Astrocyte (in vitro differentiated cells and primary cell): Measurements from ENCODE around the gene LOXL4. TPM values are rescaled to one million over a fixed set of nuclear protein-coding genes. Genes with fewer than 3 reads are reported as not detected.

Source experiments
- DNase-seq: peaks from one replicate; pipeline ENCODE4 v3.0.0-alpha.2; 2010; ENCODE audit warnings: low read depth
- FAIRE-seq: peaks from 2 replicates; lab custom pipeline; 2011; peaks lifted over from hg19 to GRCh38; lab: Jason Lieb, UNC
- H2AFZ ChIP-seq: 2 replicates; pipeline ENCODE4 v1.6.0; 2012; ENCODE audit warnings: low read depth, low read length, inconsistent platforms
- H3K27ac ChIP-seq: 2 replicates; pipeline ENCODE4 v1.5.1; 2011; ENCODE audit warnings: low read depth, low read length, inconsistent platforms
- H3K27me3 ChIP-seq: 2 replicates; pipeline ENCODE4 v1.6.0; 2011; ENCODE audit warnings: low read length, inconsistent platforms; ENCODE audit not compliant: insufficient read depth
- H3K36me3 ChIP-seq: 2 replicates; pipeline ENCODE4 v1.5.1; 2011; ENCODE audit warnings: low read length, inconsistent platforms; ENCODE audit not compliant: insufficient read depth
- H3K4me1 ChIP-seq: 2 replicates; pipeline ENCODE4 v1.5.1; 2011; ENCODE audit warnings: low read length, inconsistent platforms; ENCODE audit not compliant: insufficient read depth
- H3K4me2 ChIP-seq: 2 replicates; pipeline ENCODE4 v1.6.0; 2012; ENCODE audit warnings: low read length, inconsistent platforms
- H3K4me3 ChIP-seq: 2 replicates; pipeline ENCODE4 v1.5.1; 2011; ENCODE audit warnings: low read depth, mild to moderate bottlenecking, low read length, inconsistent platforms; ENCODE audit not compliant: insufficient read depth
- H3K79me2 ChIP-seq: 2 replicates; pipeline ENCODE4 v1.6.0; 2012; ENCODE audit warnings: mild to moderate bottlenecking, low read length, inconsistent platforms; ENCODE audit not compliant: insufficient read depth
- H3K9ac ChIP-seq: 2 replicates; pipeline ENCODE4 v1.6.0; 2012; ENCODE audit warnings: mild to moderate bottlenecking, low read length, inconsistent platforms
- H3K9me3 ChIP-seq: 2 replicates; pipeline ENCODE4 v1.5.1; 2012; ENCODE audit warnings: low read depth, mild to moderate bottlenecking, low read length, inconsistent platforms; ENCODE audit not compliant: insufficient read depth
- H4K20me1 ChIP-seq: 2 replicates; pipeline ENCODE4 v1.6.0; 2012; ENCODE audit warnings: low read length, inconsistent platforms; ENCODE audit not compliant: insufficient read depth
- H3K27ac Mint-ChIP-seq: one replicate; pipeline ENCODE4 v1.8.0; 2021; ENCODE audit warnings: mild to moderate bottlenecking, mixed read lengths; ENCODE audit not compliant: unreplicated experiment
- H3K27me3 Mint-ChIP-seq: one replicate; pipeline ENCODE4 v1.8.0; 2021; ENCODE audit warnings: low read depth, mixed read lengths; ENCODE audit not compliant: unreplicated experiment
- H3K36me3 Mint-ChIP-seq: one replicate; pipeline ENCODE4 v1.8.0; 2021; ENCODE audit warnings: low read depth, mixed read lengths; ENCODE audit not compliant: unreplicated experiment
- H3K4me1 Mint-ChIP-seq: one replicate; pipeline ENCODE4 v1.8.0; 2021; ENCODE audit warnings: low read depth, mixed read lengths; ENCODE audit not compliant: unreplicated experiment
- H3K4me3 Mint-ChIP-seq: one replicate; pipeline ENCODE4 v1.8.0; 2021; ENCODE audit warnings: mild to moderate bottlenecking, moderate library complexity, mixed read lengths; ENCODE audit not compliant: unreplicated experiment
- H3K9me3 Mint-ChIP-seq: one replicate; pipeline ENCODE4 v1.8.0; 2021; ENCODE audit warnings: mild to moderate bottlenecking, mixed read lengths; ENCODE audit not compliant: unreplicated experiment
- CTCF ChIP-seq: IDR thresholded peaks from 2 replicates; pipeline ENCODE4 v1.5.1; 2011; ENCODE audit warnings: low read depth, mild to moderate bottlenecking, inconsistent platforms, low read length, moderate library complexity; ENCODE audit not compliant: insufficient read depth
- EZH2 ChIP-seq: IDR thresholded peaks from 2 replicates; pipeline ENCODE4 v1.6.1; 2012; ENCODE audit warnings: mild to moderate bottlenecking, low read length, inconsistent platforms; ENCODE audit not compliant: insufficient read depth
- total RNA-seq: library from RNA; stranded (reverse); gene quantifications from 2 replicates; pipeline ENCODE4 v1.2.1, GENCODE V29; 2021

Gene LOXL4
- total RNA-seq, 1 donor from 2014 or later: 26.6 TPM

DNA sequence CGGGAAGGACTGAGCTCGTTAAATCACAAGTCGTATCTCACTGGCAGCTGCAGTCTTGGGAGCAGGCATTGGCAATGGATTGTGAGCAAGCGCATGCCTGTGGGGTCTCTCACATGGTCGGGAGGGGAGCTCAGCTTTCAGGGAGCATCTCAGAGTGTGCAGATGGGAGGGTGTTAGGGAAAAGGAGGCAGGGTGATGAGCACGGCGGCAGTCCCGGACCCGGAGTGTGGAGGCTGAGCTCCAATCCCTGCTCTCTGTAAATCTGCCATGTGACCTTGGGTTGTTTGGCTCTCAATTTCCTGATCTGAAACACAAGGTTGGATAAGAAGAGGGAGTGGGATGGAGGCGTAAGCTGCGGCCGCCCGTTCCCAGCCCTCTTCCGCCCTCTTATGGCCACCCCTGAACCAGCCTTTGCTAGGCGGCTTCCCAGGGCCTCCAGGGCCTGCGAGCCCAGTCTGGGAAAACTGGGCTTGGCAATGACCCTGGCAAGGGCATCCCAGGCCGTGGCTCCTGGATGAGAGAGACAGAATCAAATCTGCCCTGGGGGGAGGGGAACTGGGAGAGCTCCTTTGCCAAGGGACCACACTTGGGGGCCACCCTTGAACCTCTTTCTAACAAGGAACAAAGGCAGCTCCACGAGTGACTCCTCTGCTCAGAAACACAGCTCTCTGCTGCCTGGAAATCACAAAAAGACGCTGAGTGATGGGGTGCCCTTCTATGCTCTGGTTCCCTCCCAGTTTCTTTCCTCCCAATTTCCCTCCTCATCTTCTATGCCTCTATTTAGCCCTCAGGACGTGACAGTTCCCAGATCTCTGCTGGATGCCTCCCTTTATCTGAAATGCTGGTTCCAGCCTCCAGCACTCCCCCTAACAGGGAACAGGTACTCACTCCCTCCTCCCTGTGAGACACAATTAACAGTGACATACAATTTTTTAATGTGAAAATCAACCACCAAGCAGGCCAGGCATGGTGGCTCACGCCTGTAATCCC is 41.7 kb upstream of the LOXL4 start:
- DNase-seq (peak; percentile 68), FAIRE-seq (peak; percentile 85)
- no peak overlapping the region for H3K27ac ChIP-seq
- peak overlapping the region; percentile 90 for H2AFZ ChIP-seq
- Mint-ChIP-seq H3K4me1 (peaks cover 13% of the 10 kb centered on the region), H3K36me3 (no peaks in the 10 kb centered on the region), H3K27ac (no peak overlapping the region), H3K27me3 (peaks cover 11% of the 10 kb centered on the region), H3K4me3 (no peak overlapping the region), H3K9me3 (peaks cover 3% of the 10 kb centered on the region)
- peak overlapping the region; percentile 84 for H3K4me2 ChIP-seq
- no peaks in the 10 kb centered on the region for H3K36me3 ChIP-seq
- no peaks in the 10 kb centered on the region for H3K79me2 ChIP-seq
- TF ChIP-seq EZH2 (no peak), CTCF (peak; percentile 69)
- H3K9ac ChIP-seq: peak overlapping the region; percentile 27
- H4K20me1 ChIP-seq: no peaks in the 10 kb centered on the region
- H3K4me1 ChIP-seq: peaks cover 8% of the 10 kb centered on the region
- no peaks in the 10 kb centered on the region for H3K9me3 ChIP-seq
- no peaks in the 10 kb centered on the region for H3K27me3 ChIP-seq
- H3K4me3 ChIP-seq: peak overlapping the region; percentile 40

GRCh38 chr10:98308669-98309365 is 40.8 kb upstream of the LOXL4 start:
- H3K4me3 Mint-ChIP-seq: no peak overlapping the region
- no peak for TF ChIP-seq CTCF
- TF ChIP-seq EZH2: no peak
- peaks cover 14% of the 10 kb centered on the region for H3K27me3 Mint-ChIP-seq
- Histone ChIP-seq H4K20me1 (no peaks in the 10 kb centered on the region), H3K27ac (no peak overlapping the region), H3K4me2 (peak overlapping the region; percentile 84), H3K4me3 (peak overlapping the region; percentile 40), H3K4me1 (peaks cover 8% of the 10 kb centered on the region), H3K27me3 (peaks cover 6% of the 10 kb centered on the region), H3K9ac (peak overlapping the region; percentile 27), H2AFZ (peak overlapping the region; percentile 90), H3K9me3 (no peaks in the 10 kb centered on the region), H3K79me2 (no peaks in the 10 kb centered on the region), H3K36me3 (no peaks in the 10 kb centered on the region)
- no peak for FAIRE-seq
- H3K36me3 Mint-ChIP-seq: no peaks in the 10 kb centered on the region
- DNase-seq: no peak
- peaks cover under 1% of the 10 kb centered on the region for H3K9me3 Mint-ChIP-seq
- no peak overlapping the region for H3K27ac Mint-ChIP-seq
- peaks cover 13% of the 10 kb centered on the region for H3K4me1 Mint-ChIP-seq
